Endothelial cell of hepatic sinusoid (primary cell): ENCODE results near the gene AKAP1.

Experiments used
- in situ Hi-C: cut with HindIII; loops from 2 replicates; pipeline ENCODE4 v1.10.0; 2017; ENCODE audit warnings: low sequenced_read_pairs

Gene AKAP1

DNA sequence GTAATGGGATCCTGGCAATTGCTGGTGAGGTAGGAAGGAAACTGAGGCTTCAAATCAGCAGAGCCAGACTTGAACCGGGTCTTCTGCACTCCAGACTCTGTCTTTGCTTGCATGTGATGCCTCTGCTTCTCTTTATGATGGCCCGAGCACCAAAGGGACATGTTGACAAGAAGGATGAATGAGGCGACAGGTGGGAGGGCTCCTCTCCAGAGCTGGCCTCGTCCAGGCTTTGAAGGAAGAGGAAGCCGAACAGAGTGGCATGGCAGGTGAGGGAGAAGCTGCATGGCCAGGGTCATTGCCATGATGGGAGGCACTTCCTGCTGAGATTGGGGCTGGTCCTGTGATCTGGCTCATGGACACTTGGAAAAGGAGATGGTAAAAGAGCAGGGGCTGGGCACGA, 40.8 kb downstream of the AKAP1 start:
- in situ Hi-C loops: loop anchor here (25.0 kb wide), 1 partner anchor 636 kb away; no protein-coding TSS in a partner anchor

- in situ Hi-C loops: loop anchor here (25.0 kb wide), 1 partner anchor 631 kb away; no protein-coding TSS in a partner anchor
These were observed 45.8 kb downstream of the AKAP1 start for GRCh38 chr17:57130708-57131461.

- in situ Hi-C loops: loop anchor here (25.0 kb wide), 1 partner anchor 630 kb away; no protein-coding TSS in a partner anchor
These were observed 47.6 kb downstream of the AKAP1 start for GRCh38 chr17:57132663-57133062.

GRCh38 chr17:57133486-57133885, 48.4 kb downstream of the AKAP1 start:
- in situ Hi-C loops: loop anchor here (25.0 kb wide), 1 partner anchor 629 kb away; no protein-coding TSS in a partner anchor

GRCh38 chr17:57135026-57135788, 50.2 kb downstream of the AKAP1 start:
- in situ Hi-C loops: loop anchor here (25.0 kb wide), 1 partner anchor 627 kb away; no protein-coding TSS in a partner anchor

- in situ Hi-C loops: loop anchor here (25.0 kb wide), 1 partner anchor 626 kb away; no protein-coding TSS in a partner anchor
These were observed 50.8 kb downstream of the AKAP1 start for GRCh38 chr17:57135789-57136291.

- in situ Hi-C loops: loop anchor here (25.0 kb wide), 1 partner anchor 626 kb away; no protein-coding TSS in a partner anchor
These were observed 51.3 kb downstream of the AKAP1 start for GRCh38 chr17:57136355-57136754.

- in situ Hi-C loops: loop anchor here (25.0 kb wide), 1 partner anchor 624 kb away; no protein-coding TSS in a partner anchor
These were observed 53.2 kb downstream of the AKAP1 start for GRCh38 chr17:57138030-57138911.

- in situ Hi-C loops: loop anchor here (25.0 kb wide), 1 partner anchor 623 kb away; no protein-coding TSS in a partner anchor
These were observed 54.0 kb downstream of the AKAP1 start for GRCh38 chr17:57138956-57139576.

GRCh38 chr17:57140316-57140715, 55.3 kb downstream of the AKAP1 start:
- in situ Hi-C loops: loop anchor here (25.0 kb wide), 1 partner anchor 622 kb away; no protein-coding TSS in a partner anchor

GRCh38 chr17:57142925-57143324, 57.9 kb downstream of the AKAP1 start:
- in situ Hi-C loops: loop anchor here (25.0 kb wide), 1 partner anchor 619 kb away; no protein-coding TSS in a partner anchor

- in situ Hi-C loops: loop anchor here (25.0 kb wide), 1 partner anchor 619 kb away; no protein-coding TSS in a partner anchor
These were observed 58.3 kb downstream of the AKAP1 start for GRCh38 chr17:57143361-57143760.

GRCh38 chr17:57143919-57144318, 58.9 kb downstream of the AKAP1 start:
- in situ Hi-C loops: loop anchor here (25.0 kb wide), 1 partner anchor 618 kb away; no protein-coding TSS in a partner anchor

- in situ Hi-C loops: loop anchor here (25.0 kb wide), 1 partner anchor 618 kb away; no protein-coding TSS in a partner anchor
These were observed 59.5 kb downstream of the AKAP1 start for GRCh38 chr17:57144567-57144966.

GRCh38 chr17:57145347-57145746, 60.3 kb downstream of the AKAP1 start:
- in situ Hi-C loops: loop anchor here (25.0 kb wide), 1 partner anchor 617 kb away; no protein-coding TSS in a partner anchor

GRCh38 chr17:57146273-57146672, 61.2 kb downstream of the AKAP1 start:
- in situ Hi-C loops: loop anchor here (25.0 kb wide), 1 partner anchor 616 kb away; no protein-coding TSS in a partner anchor

GRCh38 chr17:57151798-57152197, 66.8 kb downstream of the AKAP1 start:
- in situ Hi-C loops: loop anchor here (5.0 kb wide), 1 partner anchor 56 kb away; no protein-coding TSS in a partner anchor

GRCh38 chr17:57152967-57153528, 68.0 kb downstream of the AKAP1 start:
- in situ Hi-C loops: loop anchor here (5.0 kb wide), 1 partner anchor 54 kb away; no protein-coding TSS in a partner anchor

DNA sequence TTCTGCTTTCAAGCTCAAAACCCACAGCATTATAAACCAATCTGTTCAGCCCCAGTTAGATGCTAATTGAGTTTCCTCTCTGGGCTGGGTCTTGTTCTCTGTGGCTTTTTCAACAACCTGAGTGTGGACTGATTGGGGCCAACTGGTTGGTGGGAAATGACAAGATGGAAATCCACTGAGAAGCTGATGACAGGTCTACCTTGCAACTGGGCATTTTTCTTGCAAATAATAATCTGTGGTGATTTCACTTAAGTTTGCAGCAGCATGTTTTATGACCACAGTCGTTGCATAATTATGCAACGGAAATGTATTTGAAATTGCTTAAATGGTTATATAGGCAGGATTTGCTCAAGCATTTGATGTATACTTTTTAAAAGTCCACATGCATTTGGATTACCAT, 69.9 kb downstream of the AKAP1 start:
- in situ Hi-C loops: loop anchor here (5.0 kb wide), 1 partner anchor 52 kb away; no protein-coding TSS in a partner anchor
